SK-N-MC (cell line): ENCODE data around the gene CXorf65.

Source experiments
- DNase-seq: peaks from one replicate; pipeline ENCODE4 v3.0.0-alpha.2; 2011; ENCODE audit warnings: low read depth, low spot score
- H3K27ac ChIP-seq: fragments of 200-600 bp; sonication (generic); 2 replicates; pipeline ENCODE4 v1.5.1; 2016; ENCODE audit warnings: mixed run types
- H3K36me3 ChIP-seq: fragments of 200-600 bp; sonication (generic); 2 replicates; pipeline ENCODE4 v1.6.1; 2017; ENCODE audit warnings: antibody characterized with exemption, low read length, mixed read lengths; ENCODE audit not compliant: insufficient read depth
- H3K4me3 ChIP-seq: fragments of 200-600 bp; sonication (generic); 2 replicates; pipeline ENCODE4 v1.5.1; 2016
- H3K9ac ChIP-seq: fragments of 200-600 bp; sonication (generic); 2 replicates; pipeline ENCODE4 v1.8.0; 2017; ENCODE audit warnings: mixed run types, mixed read lengths; ENCODE audit not compliant: insufficient read length
- H3K9me3 ChIP-seq: fragments of 200-600 bp; sonication (generic); 2 replicates; pipeline ENCODE4 v1.6.1; 2017; ENCODE audit warnings: low read depth, mild to moderate bottlenecking, antibody characterized with exemption, low read length, moderate library complexity, mixed read lengths
- EZH2 ChIP-seq: fragments of 200-600 bp; sonication (generic); IDR thresholded peaks from one replicate; pipeline ENCODE4 v1.6.1; 2017; ENCODE audit warnings: antibody characterized with exemption
- FOXP2 ChIP-seq: optimal IDR thresholded peaks from 2 replicates; pipeline ENCODE3; 2011; ENCODE audit warnings: mild to moderate bottlenecking, moderate library complexity; ENCODE audit not compliant: insufficient read depth; ENCODE audit errors: extremely low read length, control extremely low read depth
- POLR2AphosphoS5 ChIP-seq: IDR thresholded peaks from 2 replicates; pipeline ENCODE4 v1.6.1; 2012; ENCODE audit warnings: mild to moderate bottlenecking, low read depth, low read length, borderline replicate concordance

CXorf65 gene

GRCh38 chrX:71106427-71106826, at the start of gene CXorf65:
TSS of gene CXorf65 (minus strand) at chrX:71106740. CDS start at chrX:71106556, 184 bp downstream.
- Histone ChIP-seq H3K27ac (no peak within 1 kb of the TSS), H3K9me3 (no peaks in the 10 kb centered on the region), H3K4me3 (no peak within 1 kb of the TSS), H3K9ac (no peak within 1 kb of the TSS), H3K36me3 (no peaks in the 10 kb centered on the region)
- no peak for DNase-seq
- TF ChIP-seq EZH2: no peak
- no peak for TF ChIP-seq FOXP2
- no peak for TF ChIP-seq POLR2AphosphoS5

DNA sequence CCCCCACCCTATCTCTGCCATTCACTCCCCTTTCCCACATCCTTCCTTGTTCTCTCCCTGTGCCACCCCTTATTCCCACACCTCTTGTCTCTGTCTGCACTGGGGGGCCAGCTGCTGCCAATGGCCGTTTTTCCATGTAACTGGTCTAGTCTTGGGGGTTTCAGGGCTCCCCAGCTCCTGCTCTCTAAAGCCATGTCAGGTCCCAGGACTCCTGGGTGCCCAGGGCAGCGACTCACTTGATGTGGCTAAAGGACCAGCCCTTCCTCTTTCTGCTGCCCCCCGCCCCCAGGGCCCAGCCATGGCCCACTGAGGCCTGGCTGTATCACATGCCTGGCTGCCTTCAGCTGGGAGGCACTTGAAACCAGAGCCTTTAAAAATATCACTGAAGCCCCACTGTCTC, 48.1 kb upstream of the CXorf65 start:
- DNase-seq: no peak
- Histone ChIP-seq H3K4me3 (no peak overlapping the region), H3K27ac (no peak overlapping the region), H3K9me3 (no peaks in the 10 kb centered on the region), H3K9ac (no peak overlapping the region), H3K36me3 (no peaks in the 10 kb centered on the region)
- no peak for TF ChIP-seq FOXP2
- TF ChIP-seq POLR2AphosphoS5: no peak
- TF ChIP-seq EZH2: no peak

DNA sequence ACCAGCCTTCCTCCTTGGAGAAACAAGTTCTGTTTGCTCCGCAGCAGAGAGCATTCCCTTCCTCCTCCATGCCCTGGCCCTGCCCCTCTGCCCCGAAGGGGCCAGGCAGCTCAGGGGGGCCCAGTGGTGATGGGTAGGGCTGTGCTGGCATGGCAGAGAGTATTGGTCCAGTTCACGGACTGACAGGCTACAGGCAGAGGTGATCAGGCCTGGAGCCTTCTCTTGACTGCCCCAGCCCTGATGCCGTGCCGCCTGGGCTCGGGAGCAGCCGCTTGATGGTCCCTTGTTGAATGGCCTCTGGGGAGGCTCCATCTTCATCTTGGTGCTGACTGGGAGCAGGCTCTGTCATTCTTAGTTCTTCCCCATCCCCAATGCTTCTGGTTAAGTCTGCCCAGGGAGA, 47.7 kb upstream of the CXorf65 start:
- Histone ChIP-seq H3K9me3 (no peaks in the 10 kb centered on the region), H3K4me3 (no peak overlapping the region), H3K9ac (no peak overlapping the region), H3K27ac (no peak overlapping the region), H3K36me3 (no peaks in the 10 kb centered on the region)
- no peak for TF ChIP-seq EZH2
- TF ChIP-seq POLR2AphosphoS5: no peak
- no peak for TF ChIP-seq FOXP2
- DNase-seq: no peak

- no peak for DNase-seq
- TF ChIP-seq FOXP2 (no peak), EZH2 (no peak), POLR2AphosphoS5 (no peak)
- no peak overlapping the region for H3K27ac ChIP-seq
- H3K9me3 ChIP-seq: no peaks in the 10 kb centered on the region
- no peak overlapping the region for H3K4me3 ChIP-seq
- no peak overlapping the region for H3K9ac ChIP-seq
- no peaks in the 10 kb centered on the region for H3K36me3 ChIP-seq
Measured at GRCh38 chrX:71151366-71151765, 44.8 kb upstream of the CXorf65 start.

DNA sequence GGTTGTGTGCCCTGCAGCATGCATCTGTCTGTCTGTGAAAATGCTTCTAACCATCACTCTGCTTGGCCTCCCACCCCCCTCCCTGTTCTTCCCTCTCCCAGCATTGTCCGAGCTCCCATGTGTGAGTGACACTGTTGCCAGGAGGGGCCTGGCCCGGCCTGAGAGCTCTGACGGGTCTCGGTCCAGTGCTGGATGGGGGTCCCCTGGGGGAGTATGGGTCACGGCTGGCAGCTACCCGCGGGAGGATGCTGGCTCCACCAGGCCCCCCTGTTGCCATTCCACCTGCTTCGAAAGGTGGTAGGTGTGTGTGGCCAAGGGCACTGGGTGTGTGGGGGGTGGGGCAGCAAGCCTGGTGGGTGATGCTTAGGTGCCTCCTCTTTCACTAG, 41.7 kb upstream of the CXorf65 start:
- H3K9ac ChIP-seq: no peak overlapping the region
- H3K4me3 ChIP-seq: no peak overlapping the region
- no peak for DNase-seq
- H3K9me3 ChIP-seq: no peaks in the 10 kb centered on the region
- H3K36me3 ChIP-seq: no peaks in the 10 kb centered on the region; the same call in 1 of the 2 replicates
- H3K27ac ChIP-seq: no peak overlapping the region
- no peak for TF ChIP-seq EZH2
- no peak for TF ChIP-seq FOXP2
- no peak for TF ChIP-seq POLR2AphosphoS5

GRCh38 chrX:71147496-71148277, 41.1 kb upstream of the CXorf65 start:
- no peak overlapping the region for H3K9ac ChIP-seq
- no peak overlapping the region for H3K27ac ChIP-seq
- no peaks in the 10 kb centered on the region; the same call in 1 of the 2 replicates for H3K36me3 ChIP-seq
- no peak overlapping the region for H3K4me3 ChIP-seq
- no peaks in the 10 kb centered on the region for H3K9me3 ChIP-seq
- DNase-seq: no peak
- no peak for TF ChIP-seq EZH2
- TF ChIP-seq FOXP2: no peak
- no peak for TF ChIP-seq POLR2AphosphoS5

GRCh38 chrX:71144651-71145050, 38.1 kb upstream of the CXorf65 start, which contains the start of gene NLGN3:
TSS of gene NLGN3 (plus strand) at chrX:71144841. CDS start at chrX:71147750, 2,909 bp downstream.
- Histone ChIP-seq H3K4me3 (no peak within 1 kb of the TSS), H3K9ac (no peak within 1 kb of the TSS), H3K36me3 (no peaks in the 10 kb centered on the region; the same call in 1 of the 2 replicates), H3K9me3 (no peaks in the 10 kb centered on the region), H3K27ac (no peak within 1 kb of the TSS)
- no peak for DNase-seq
- TF ChIP-seq EZH2 (no peak), POLR2AphosphoS5 (no peak), FOXP2 (no peak)

DNA sequence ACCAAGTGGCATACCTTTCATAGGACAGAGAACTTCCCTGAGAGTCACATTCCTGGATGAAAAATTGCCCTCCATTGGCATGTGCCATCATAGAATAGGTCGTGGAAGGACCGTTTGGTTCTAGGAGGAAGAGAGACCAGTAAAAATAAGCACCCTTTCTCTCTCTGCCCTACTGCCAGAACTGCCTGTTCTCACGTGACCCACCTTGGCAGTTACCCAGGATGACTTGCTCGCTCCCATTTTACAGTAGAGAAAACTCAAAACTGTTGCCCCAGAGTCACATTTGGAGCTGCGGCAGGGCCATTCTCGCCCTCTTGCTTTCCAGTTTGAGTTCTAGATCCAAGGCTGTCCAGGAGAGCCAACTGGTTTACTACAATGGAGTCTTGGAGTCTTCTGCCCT, 37.0 kb upstream of the CXorf65 start:
- Histone ChIP-seq H3K4me3 (no peak overlapping the region), H3K36me3 (no peaks in the 10 kb centered on the region; the same call in 1 of the 2 replicates), H3K9ac (no peak overlapping the region), H3K9me3 (no peaks in the 10 kb centered on the region), H3K27ac (no peak overlapping the region)
- no peak for TF ChIP-seq EZH2
- TF ChIP-seq FOXP2: no peak
- no peak for TF ChIP-seq POLR2AphosphoS5
- DNase-seq: no peak
